GM12892 (cell line): ENCODE data around the gene GAL3ST3.

Experiments
- DNase-seq: peaks from one replicate; pipeline ENCODE4 v3.0.0; 2011; ENCODE audit not compliant: insufficient read length
- FAIRE-seq: peaks from 2 replicates; lab custom pipeline; 2011; peaks lifted over from hg19 to GRCh38; lab: Jason Lieb, UNC
- POLR2A ChIP-seq: IDR thresholded peaks from 2 replicates; pipeline ENCODE4 v1.6.1; 2011; ENCODE audit warnings: low read depth, low read length, control low read depth
- POLR2AphosphoS5 ChIP-seq: IDR thresholded peaks from 2 replicates; pipeline ENCODE4 v1.6.1; 2011; ENCODE audit warnings: low read depth, low read length, control low read depth
- TAF1 ChIP-seq: IDR thresholded peaks from 2 replicates; pipeline ENCODE4 v1.6.1; 2011; ENCODE audit warnings: low read depth, mild to moderate bottlenecking, control low read depth, low read length, borderline replicate concordance

Gene GAL3ST3

GRCh38 chr11:66077927-66078326 lies 29.0 kb upstream of the GAL3ST3 start:
- FAIRE-seq, result no peak
- TF ChIP-seq TAF1 (no peak), POLR2A (no peak), POLR2AphosphoS5 (no peak)
- DNase-seq, result no peak

GRCh38 chr11:66076561-66076960 lies 27.6 kb upstream of the GAL3ST3 start:
- no peak for FAIRE-seq

DNA sequence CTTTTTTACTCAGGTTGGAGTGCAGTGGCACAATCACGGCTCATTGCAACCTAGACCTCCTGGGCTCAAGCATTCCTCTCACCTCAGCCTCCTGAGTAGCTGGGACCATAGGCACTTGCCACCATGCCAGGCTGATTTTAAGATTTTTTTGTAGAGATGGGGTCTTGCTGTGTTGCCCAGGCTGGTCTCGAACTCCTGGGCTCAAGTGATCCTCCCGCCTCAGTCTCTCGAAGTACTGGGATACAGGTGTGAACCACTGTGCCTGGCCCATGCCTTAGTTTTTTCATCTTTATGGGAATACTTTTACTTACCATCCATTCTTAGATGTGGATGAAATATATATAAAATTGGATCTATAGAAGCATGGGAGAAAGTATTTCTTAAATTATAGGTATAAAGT lies 26.3 kb upstream of the GAL3ST3 start:
- FAIRE-seq, result no peak
- no peak for TF ChIP-seq TAF1
- no peak for TF ChIP-seq POLR2A
- no peak for TF ChIP-seq POLR2AphosphoS5
- no peak for DNase-seq

More at GRCh38 chr11:66076561-66076960, 27.6 kb upstream of the GAL3ST3 start:
- TF ChIP-seq TAF1, result no peak
- no peak for TF ChIP-seq POLR2A
- TF ChIP-seq POLR2AphosphoS5, result no peak
- DNase-seq, result no peak

DNA sequence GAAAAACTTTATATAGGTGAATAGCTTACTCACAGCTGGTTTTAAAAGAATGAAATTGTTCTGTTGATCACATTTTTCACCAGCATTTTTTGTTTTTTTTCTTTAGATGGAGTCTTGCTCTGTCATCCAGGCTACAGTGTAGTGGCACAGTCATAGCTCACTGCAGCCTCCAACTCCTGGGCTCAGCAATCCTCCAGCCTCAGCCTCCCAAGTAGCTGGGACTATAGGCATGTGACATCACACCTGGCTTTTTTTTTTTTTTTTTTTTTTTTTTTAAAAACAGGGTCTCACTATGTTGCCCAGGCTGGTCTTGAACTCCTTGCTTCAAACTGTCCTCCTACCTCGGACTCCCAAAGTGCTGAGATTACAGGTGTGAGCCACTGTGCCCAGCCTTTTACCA lies 24.7 kb upstream of the GAL3ST3 start:
- TF ChIP-seq TAF1 (no peak), POLR2AphosphoS5 (no peak), POLR2A (no peak)
- no peak for FAIRE-seq
- no peak for DNase-seq

DNA sequence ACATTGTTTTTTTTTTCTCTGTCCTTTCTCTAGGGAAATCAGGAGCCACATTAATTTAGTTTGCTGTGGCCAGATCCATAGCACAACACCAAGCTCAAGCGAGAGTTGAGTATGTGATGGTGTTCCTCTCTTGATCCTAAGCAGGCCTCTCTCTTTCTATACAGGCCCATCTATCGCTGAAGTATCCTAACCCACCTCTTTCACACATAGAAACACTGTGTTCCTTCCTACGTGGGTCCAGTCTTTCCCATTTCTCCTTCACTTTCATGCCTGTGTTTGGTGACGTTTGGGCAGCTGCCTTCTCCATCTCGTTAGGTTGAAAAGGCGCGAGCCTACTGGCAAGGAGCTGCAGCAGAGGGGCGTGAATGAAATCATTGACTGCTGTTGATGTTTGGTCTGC lies 23.6 kb upstream of the GAL3ST3 start:
- TF ChIP-seq TAF1 (no peak), POLR2AphosphoS5 (no peak), POLR2A (no peak)
- FAIRE-seq (no peak), DNase-seq (no peak)

DNA sequence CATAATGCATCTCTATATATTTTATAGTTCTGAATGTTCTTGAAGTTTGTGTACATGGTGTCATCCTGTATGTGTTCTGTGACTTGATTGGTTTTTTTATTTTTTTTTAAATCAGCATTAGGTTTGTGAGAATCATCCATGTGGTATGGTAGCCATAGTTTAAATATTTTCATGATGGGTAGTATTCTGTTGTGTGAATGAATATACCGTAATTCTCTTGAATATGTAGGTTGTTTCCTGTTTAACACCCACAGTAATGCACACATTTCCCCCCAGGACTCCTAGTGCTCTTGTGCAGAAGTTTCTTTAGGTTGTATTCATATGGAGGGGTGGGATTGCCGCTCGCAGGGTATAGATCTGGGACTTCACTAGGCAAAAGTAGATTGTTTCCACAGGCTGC lies 23.1 kb upstream of the GAL3ST3 start:
- DNase-seq, result no peak
- FAIRE-seq, result peak; percentile 38
- TF ChIP-seq POLR2A (no peak), TAF1 (no peak), POLR2AphosphoS5 (no peak)

DNA sequence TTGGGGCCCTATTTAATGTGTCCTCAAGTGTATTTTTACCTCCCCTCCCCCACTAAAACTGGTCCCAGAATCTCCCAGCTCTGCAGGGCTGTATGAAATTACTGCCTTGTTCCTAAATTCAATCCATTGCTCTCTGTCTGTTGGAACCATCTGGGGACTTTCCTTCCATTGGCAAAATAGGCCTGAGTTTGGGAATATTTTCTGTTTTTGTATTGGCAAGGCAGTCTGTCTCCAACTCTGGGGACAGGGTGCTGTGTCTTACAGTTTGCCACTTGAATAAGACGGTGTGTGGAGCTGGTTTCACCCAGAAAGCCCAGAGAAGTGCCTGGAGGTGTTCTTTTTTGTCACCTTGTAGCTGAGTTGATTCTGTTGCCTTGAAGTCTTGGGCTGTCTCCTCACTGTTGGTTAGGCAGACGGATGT lies 22.4 kb upstream of the GAL3ST3 start:
- FAIRE-seq (peak; percentile 68), DNase-seq (no peak)
- TF ChIP-seq POLR2A (no peak), POLR2AphosphoS5 (no peak), TAF1 (no peak)

DNA sequence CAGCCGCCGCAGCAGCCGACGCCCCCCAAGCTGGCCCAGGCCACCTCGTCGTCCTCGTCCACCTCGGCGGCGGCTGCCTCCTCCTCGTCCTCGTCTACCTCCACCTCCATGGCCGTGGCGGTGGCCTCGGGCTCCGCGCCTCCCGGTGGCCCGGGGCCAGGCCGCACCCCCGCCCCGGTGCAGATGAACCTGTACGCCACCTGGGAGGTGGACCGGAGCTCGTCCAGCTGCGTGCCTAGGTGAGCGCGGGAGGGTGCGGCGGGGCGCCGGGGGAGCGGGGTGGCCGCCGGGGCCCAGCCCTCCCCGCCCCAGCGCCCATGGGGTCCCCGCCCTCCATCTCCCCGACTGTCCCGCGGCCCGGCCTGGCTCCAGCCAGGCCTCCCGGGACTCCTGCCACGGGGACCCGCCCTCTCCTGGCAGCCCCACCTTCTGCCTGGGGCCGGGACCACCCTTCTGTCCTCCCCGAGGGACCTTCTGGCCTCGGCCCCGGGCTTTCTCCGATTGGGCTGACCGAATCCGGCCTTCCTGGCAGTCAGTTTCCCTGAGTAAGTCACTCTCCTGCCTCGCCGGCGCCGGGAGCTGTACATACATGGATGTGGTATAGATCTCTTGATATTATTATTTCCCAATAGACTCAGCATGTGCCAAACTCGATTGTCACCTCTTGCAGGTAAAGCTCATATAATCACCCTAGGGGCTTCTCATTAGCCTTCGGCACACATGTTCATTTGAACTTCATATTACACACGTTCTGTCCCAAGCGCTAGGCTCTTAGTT lies 21.8 kb upstream of the GAL3ST3 start:
- FAIRE-seq, result no peak
- DNase-seq, result peak; percentile 40
- TF ChIP-seq POLR2A, result no peak

GRCh38 chr11:66069715-66070603 lies 21.0 kb upstream of the GAL3ST3 start, which contains the start of gene PACS1:
Gene PACS1, plus strand, starts transcription at chr11:66070272. Its CDS starts 215 bp downstream, at chr11:66070487.
- FAIRE-seq (peak; percentile 95), DNase-seq (peak; percentile 78)
- TF ChIP-seq TAF1 (no peak), POLR2AphosphoS5 (peak; percentile 30; the same call in 1 of the 2 replicates), POLR2A (peak; percentile 34; the same call in 1 of the 2 replicates)

DNA sequence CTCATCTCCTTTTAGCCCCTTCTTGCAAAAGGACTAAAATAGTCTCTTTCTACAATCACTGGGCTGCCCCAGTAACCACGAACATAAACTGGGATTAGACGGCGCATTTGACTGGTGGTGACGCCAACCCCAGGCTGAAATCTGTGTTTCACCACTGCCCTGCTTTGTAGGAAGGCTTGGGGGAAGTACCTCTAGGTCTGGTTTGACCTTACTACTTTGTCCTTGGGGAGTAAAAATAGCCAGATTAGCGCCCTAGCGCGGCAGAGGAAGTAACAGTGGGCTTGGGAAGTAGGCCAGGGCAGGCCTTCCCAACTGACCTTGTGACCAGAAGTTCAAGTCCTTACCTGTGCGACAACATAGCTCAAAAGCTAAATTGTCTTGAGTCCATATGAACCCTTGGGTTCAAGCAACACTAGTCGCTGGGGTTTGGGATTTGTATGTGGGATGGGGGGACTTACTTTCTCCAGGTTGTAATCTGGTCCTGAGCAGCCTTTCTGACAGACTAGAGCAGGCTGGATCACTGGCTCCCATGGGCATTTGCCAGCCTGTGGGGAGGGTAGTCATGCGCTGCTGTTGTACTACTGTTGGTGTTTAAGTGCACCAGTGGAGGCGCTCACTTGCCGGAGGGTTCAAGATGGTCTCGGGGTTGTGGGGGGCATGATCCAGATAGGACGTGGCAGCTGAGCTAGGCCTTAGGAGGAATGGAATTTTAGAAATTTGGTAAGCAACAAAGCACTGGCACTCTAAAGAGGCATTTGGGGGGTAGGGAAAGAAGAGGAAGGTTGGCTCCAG lies 20.2 kb upstream of the GAL3ST3 start:
- TF ChIP-seq POLR2A (0 out of 2 replicates have a peak, but pooled peaks have one; percentile 9), POLR2AphosphoS5 (no peak)
- FAIRE-seq (no peak), DNase-seq (no peak)

- peak; percentile 48 for FAIRE-seq
These were observed 19.3 kb upstream of the GAL3ST3 start for GRCh38 chr11:66068154-66068821.

More at GRCh38 chr11:66068154-66068821, 19.3 kb upstream of the GAL3ST3 start:
- DNase-seq, result peak; percentile 60
- no peak for TF ChIP-seq POLR2A
- no peak for TF ChIP-seq POLR2AphosphoS5
- no peak for TF ChIP-seq TAF1
